ENCODE measurements around the gene CNTN5.

The CNTN5 gene

GRCh38 chr11:100397401-100397800 lies 1376.7 kb downstream of the CNTN5 start:
- DNase-seq (ENCODE audit: low read depth in 1 of 2, low spot score in 1 of 2) = no peak

GRCh38 chr11:100403816-100404215 lies 1383.1 kb downstream of the CNTN5 start:
- no peak for DNase-seq (ENCODE audit: low read depth in 1 of 2, low spot score in 1 of 2)

GRCh38 chr11:100404907-100405306 lies 1384.2 kb downstream of the CNTN5 start:
- DNase-seq (ENCODE audit: low read depth in 1 of 2, low spot score in 1 of 2) = no peak

Data from activated T-helper 1 cell treated with anti-CD3 and anti-CD28 coated beads, Interleukin-2, amount 50 U/mL, for 16 hours (primary cell).